Sigmoid colon (tissue), 4 donors: Measurements from ENCODE around the gene MAP3K3.

ENCODE experiments used
- CTCF ChIP-seq, 4 experiments: fragments of 450-650 bp in 3 of 4; fragments of 200-600 bp in 1 of 4; IDR thresholded peaks; one replicate each; pipeline ENCODE4 v1.5.1; 2016 to 2019; ENCODE audit warnings: antibody characterized with exemption in 4 of 4, mild to moderate bottlenecking in 3 of 4, moderate library complexity in 2 of 4
- EP300 ChIP-seq, 4 donors: sonication (generic); formaldehyde crosslinking; IDR thresholded peaks; one replicate each; pipeline ENCODE4 v1.6.1; 2017; ENCODE audit warnings: antibody characterized with exemption in 4 of 4
- POLR2A ChIP-seq, 2 donors: fragments of 450-650 bp; IDR thresholded peaks; one replicate each; pipeline ENCODE4 v1.6.1; 2016; ENCODE audit warnings: antibody characterized with exemption in 2 of 2, mild to moderate bottlenecking in 2 of 2, moderate library complexity in 2 of 2
- POLR2AphosphoS5 ChIP-seq, 4 donors: sonication (generic); formaldehyde crosslinking; IDR thresholded peaks; one replicate each; pipeline ENCODE4 v1.6.1; 2017; ENCODE audit warnings: antibody characterized with exemption in 4 of 4

GRCh38 chr17:63703029-63703428, 80.8 kb downstream of the MAP3K3 start:
- TF ChIP-seq POLR2A (IDR thresholded peaks at IDR 0.05) (no peak), CTCF (IDR thresholded peaks at IDR 0.05) (no peak), POLR2AphosphoS5 (IDR thresholded peaks at IDR 0.05) (no peak), EP300 (IDR thresholded peaks at IDR 0.05) (no peak)
